Gastroesophageal sphincter (tissue), 4 donors: ENCODE data around the gene SDC4. TPM values are rescaled to one million over a fixed set of nuclear protein-coding genes. Genes with fewer than 3 reads are reported as not detected.

Experiments
- ATAC-seq: fragments of 150-250 bp; one replicate; pipeline ENCODE4 v1.9.1; 2016; ENCODE audit warnings: mild to moderate bottlenecking, moderate library complexity
- H3K27ac ChIP-seq, 4 donors: fragments of 200-600 bp; sonication (generic) in 3 of 4; 1 replicate in 3 of 4; 2 replicates in 1 of 4; pipeline ENCODE4 v1.5.1; 2016 to 2019
- H3K27me3 ChIP-seq: fragments of 200-600 bp; sonication (generic); one replicate; pipeline ENCODE4 v1.5.1; 2019
- H3K36me3 ChIP-seq, 2 donors: fragments of 200-600 bp; sonication (generic); one replicate each; pipeline ENCODE4 v1.5.1; 2019; ENCODE audit warnings: control low read depth in 1 of 2
- H3K4me1 ChIP-seq, 3 donors: fragments of 200-600 bp; sonication (generic); 1 replicate in 2 of 3; 2 replicates in 1 of 3; pipeline ENCODE4 v1.5.1; 2016 to 2019; ENCODE audit warnings: control low read depth in 2 of 3
- H3K4me3 ChIP-seq, 2 donors: fragments of 200-600 bp; sonication (generic); one replicate each; pipeline ENCODE4 v1.5.1; 2019; ENCODE audit warnings: mild to moderate bottlenecking in 1 of 2, moderate library complexity in 1 of 2
- H3K9me3 ChIP-seq, 3 donors: fragments of 200-600 bp; sonication (generic); one replicate each; pipeline ENCODE4 v1.5.1; 2017 to 2019; ENCODE audit warnings: control low read depth in 2 of 3
- EP300 ChIP-seq: sonication (generic); formaldehyde crosslinking; IDR thresholded peaks from one replicate; pipeline ENCODE4 v1.6.1; 2017; ENCODE audit warnings: antibody characterized with exemption, mild to moderate bottlenecking
- POLR2A ChIP-seq, 2 donors: fragments of 450-650 bp; IDR thresholded peaks; one replicate each; pipeline ENCODE4 v1.6.1; 2017; ENCODE audit warnings: antibody characterized with exemption in 2 of 2, mild to moderate bottlenecking in 2 of 2, moderate library complexity in 1 of 2
- POLR2AphosphoS5 ChIP-seq: sonication (generic); formaldehyde crosslinking; IDR thresholded peaks from one replicate; pipeline ENCODE4 v1.6.1; 2017; ENCODE audit warnings: antibody characterized with exemption
- WGBS, 2 donors: methylation state at CpG; one replicate each; pipeline ENCODE4 v1.1.5; 2018; ENCODE audit warnings: low coverage in 1 of 2; 5-methylcytosine and 5-hydroxymethylcytosine counted together
- total RNA-seq, 4 donors: library from RNA; depleted of rRNA; stranded (reverse); fragments of >200 nt; gene quantifications; one replicate each; pipeline ENCODE4 v1.1.0, GENCODE V29; 2016
- TF ChIP-seq, protein P1 (sequence below), 4 experiments: fragments of 200-600 bp in 2 of 4; fragments of 450-650 bp in 2 of 4; sonication (generic) in 1 of 4; IDR thresholded peaks; one replicate each; pipeline ENCODE4 v1.5.1; 2017 to 2019; ENCODE audit warnings: antibody characterized with exemption in 4 of 4, mild to moderate bottlenecking in 2 of 4, moderate library complexity in 2 of 4

The SDC4 gene
- total RNA-seq, 4 donors from 2014 or later: 75.1 to 182 (median 84.2) TPM

DNA sequence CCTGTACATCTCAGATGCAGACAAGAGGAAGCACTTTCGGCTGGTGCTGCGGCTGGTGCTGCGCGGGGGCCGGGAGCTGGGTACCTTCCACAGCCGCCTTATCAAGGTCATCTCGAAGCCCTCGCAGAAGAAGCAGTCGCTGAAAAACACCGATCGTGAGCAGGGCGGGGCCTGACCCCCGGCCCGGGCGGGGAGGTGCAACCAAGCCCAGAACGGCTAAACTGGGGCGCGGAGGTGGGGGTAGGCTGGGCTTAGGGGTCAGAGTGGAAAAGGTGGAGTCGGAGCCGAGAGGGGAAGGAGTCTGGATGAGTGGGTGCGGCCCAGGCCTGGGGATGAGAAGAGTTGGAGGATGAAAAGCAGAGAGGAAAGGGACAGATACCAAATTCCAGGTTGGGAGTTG is 36.0 kb downstream of the SDC4 start:
- no peak for ATAC-seq
- Histone ChIP-seq H3K9me3 (no peaks in the 10 kb centered on the region), H3K36me3 (no peaks in the 10 kb centered on the region), H3K27me3 (peaks cover 82% of the 10 kb centered on the region), H3K27ac (no peak overlapping the region), H3K4me3 (no peak overlapping the region), H3K4me1 (peaks cover 0 to 23% (median 0%) of the 10 kb centered on the region in 3 donors)
- TF ChIP-seq EP300: no peak
- no peak for TF ChIP-seq POLR2AphosphoS5
- TF ChIP-seq, protein P1, sequence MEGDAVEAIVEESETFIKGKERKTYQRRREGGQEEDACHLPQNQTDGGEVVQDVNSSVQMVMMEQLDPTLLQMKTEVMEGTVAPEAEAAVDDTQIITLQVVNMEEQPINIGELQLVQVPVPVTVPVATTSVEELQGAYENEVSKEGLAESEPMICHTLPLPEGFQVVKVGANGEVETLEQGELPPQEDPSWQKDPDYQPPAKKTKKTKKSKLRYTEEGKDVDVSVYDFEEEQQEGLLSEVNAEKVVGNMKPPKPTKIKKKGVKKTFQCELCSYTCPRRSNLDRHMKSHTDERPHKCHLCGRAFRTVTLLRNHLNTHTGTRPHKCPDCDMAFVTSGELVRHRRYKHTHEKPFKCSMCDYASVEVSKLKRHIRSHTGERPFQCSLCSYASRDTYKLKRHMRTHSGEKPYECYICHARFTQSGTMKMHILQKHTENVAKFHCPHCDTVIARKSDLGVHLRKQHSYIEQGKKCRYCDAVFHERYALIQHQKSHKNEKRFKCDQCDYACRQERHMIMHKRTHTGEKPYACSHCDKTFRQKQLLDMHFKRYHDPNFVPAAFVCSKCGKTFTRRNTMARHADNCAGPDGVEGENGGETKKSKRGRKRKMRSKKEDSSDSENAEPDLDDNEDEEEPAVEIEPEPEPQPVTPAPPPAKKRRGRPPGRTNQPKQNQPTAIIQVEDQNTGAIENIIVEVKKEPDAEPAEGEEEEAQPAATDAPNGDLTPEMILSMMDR (IDR thresholded peaks at IDR 0.05): no peak
- TF ChIP-seq POLR2A (IDR thresholded peaks at IDR 0.05): no peak
- WGBS, 2 donors: 53% methylated on average over 4 of the region's 21 CpGs; no CpG with 5 or more reads in 1 of the 2 donors

DNA sequence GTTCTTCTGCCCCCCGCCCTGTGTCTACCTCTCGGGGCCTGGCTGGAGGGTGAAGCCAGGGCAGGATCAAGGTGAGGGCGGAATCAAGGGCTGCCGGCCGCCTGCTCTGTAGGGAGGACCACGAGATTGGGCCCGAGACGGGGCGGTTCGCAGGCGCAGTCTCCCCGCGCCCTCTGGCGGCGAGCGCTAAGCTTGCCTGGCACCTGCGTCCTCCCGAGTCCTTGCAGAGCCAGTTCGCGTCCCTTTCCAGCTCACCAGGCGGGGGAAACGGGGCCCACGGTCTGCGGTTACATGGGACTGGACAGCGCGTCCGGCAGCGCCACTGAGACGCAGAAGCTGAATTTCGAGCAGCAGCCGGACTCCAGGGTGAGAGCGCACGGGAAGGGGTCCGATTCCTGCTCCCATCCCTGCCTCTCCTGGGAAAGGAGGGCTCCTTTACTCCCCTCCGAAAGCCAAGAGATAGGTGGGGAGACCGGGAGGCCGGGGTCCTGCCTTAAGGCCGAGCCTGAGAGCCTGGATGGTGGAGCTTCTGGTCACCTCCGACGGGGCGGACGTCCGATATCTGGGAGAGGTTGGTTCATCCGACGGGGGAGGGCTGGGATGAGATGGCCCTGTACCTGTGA is 36.5 kb downstream of the SDC4 start:
- Histone ChIP-seq H3K27me3 (peaks cover 82% of the 10 kb centered on the region), H3K4me1 (peaks cover 0 to 22% (median 0%) of the 10 kb centered on the region in 3 donors), H3K9me3 (no peaks in the 10 kb centered on the region), H3K27ac (no peak overlapping the region), H3K4me3 (no peak overlapping the region), H3K36me3 (no peaks in the 10 kb centered on the region)
- peak; percentile 60 for ATAC-seq
- 33 to 35% methylated on average over 2 to 19 of the region's 45 CpGs for WGBS, 2 donors
- TF ChIP-seq EP300 (no peak), POLR2A (IDR thresholded peaks at IDR 0.05) (no peak), POLR2AphosphoS5 (no peak)
- TF ChIP-seq, protein P1 (IDR thresholded peaks at IDR 0.05): peak; percentile 37 to 85 (median 64)

DNA sequence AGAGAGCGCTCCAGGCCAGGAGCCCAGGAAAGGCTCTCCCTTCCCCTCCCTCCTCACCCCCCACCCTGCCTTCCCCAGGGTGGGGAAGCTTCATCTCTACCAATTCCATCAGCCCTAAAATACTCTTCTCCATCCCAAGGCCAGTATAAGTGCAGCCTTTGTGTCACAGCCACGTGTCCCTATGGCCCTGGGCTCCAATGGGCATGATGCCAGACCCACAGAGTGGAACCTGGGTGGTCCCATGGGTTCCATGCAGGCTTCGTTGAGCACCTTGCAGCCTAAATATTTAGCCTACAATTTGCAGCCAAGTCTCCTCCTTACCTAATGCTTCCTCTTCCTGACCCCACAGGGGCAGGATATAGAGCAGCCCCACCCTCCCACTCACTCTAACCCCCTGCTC is 39.1 kb downstream of the SDC4 start:
- Histone ChIP-seq H3K27me3 (peaks cover 82% of the 10 kb centered on the region), H3K4me3 (no peak overlapping the region), H3K27ac (no peak overlapping the region), H3K4me1 (peaks cover 0 to 21% (median 3%) of the 10 kb centered on the region in 3 donors), H3K36me3 (no peaks in the 10 kb centered on the region), H3K9me3 (no peaks in the 10 kb centered on the region)
- no peak for ATAC-seq
- WGBS, 2 donors: 67 to 83% methylated on average over 1 of the region's 3 CpGs
- no peak for TF ChIP-seq POLR2A (IDR thresholded peaks at IDR 0.05)
- no peak for TF ChIP-seq POLR2AphosphoS5
- no peak for TF ChIP-seq EP300
- TF ChIP-seq, protein P1 (IDR thresholded peaks at IDR 0.05): no peak

DNA sequence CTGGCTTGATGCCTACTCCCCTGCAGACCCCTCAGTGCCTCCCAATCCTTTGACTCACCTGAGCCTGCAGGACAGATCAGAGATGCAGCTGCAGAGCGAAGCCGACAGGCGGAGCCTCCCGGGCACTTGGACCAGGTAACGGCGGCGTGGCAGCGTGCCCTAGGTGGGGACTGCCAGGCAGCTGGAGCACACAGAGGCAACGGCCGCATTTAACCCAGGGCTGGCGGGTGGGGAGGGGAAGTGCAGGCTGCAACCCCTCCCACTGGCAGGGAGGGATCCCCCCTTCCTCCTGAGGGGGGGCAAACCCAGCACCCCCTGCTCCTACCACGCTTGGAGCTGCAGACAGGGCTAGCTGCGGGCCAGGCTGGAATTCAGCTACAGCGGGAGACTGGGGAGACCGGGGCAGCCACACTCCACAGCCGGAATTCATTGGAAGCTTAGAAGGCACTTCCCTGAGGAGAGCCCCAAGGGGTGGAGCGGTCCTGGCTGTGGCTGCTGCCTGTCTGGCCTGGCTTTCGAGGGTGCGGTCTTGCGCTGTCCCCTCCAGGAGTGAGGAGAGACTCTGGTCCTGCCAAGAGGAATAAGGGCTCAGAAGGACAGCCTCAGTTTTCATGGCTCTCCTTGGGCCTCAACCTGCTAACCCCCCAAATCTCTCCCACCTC is 40.0 kb downstream of the SDC4 start, which contains the start of gene MATN4:
Gene MATN4, minus strand, starts transcription at position 183 of the 662 bp plus-strand sequence. CDS start 2,717 bp downstream, outside the sequence.
- no peak within 1 kb of the TSS for H3K27ac ChIP-seq
- H3K27me3 ChIP-seq: peaks cover 82% of the 10 kb centered on the region
- no peaks in the 10 kb centered on the region for H3K9me3 ChIP-seq
- no peaks in the 10 kb centered on the region for H3K36me3 ChIP-seq
- peak; percentile 56 for ATAC-seq
- peaks cover 0 to 21% (median 3%) of the 10 kb centered on the region in 3 donors for H3K4me1 ChIP-seq
- no peak within 1 kb of the TSS for H3K4me3 ChIP-seq
- TF ChIP-seq POLR2A (IDR thresholded peaks at IDR 0.05): no peak
- no peak for TF ChIP-seq EP300
- TF ChIP-seq POLR2AphosphoS5: no peak
- TF ChIP-seq, protein P1 (IDR thresholded peaks at IDR 0.05): no peak
- 50% methylated on average over 4 of the region's 20 CpGs; no CpG with 5 or more reads in 1 of the 2 donors for WGBS, 2 donors
